ENCODE data around the gene PPM1H.
"Not testable (repeated sequence)": the region's sequence is repeated elsewhere in the genome, so short reads cannot be mapped to it uniquely, and the experiment has no call there.

The PPM1H gene

DNA sequence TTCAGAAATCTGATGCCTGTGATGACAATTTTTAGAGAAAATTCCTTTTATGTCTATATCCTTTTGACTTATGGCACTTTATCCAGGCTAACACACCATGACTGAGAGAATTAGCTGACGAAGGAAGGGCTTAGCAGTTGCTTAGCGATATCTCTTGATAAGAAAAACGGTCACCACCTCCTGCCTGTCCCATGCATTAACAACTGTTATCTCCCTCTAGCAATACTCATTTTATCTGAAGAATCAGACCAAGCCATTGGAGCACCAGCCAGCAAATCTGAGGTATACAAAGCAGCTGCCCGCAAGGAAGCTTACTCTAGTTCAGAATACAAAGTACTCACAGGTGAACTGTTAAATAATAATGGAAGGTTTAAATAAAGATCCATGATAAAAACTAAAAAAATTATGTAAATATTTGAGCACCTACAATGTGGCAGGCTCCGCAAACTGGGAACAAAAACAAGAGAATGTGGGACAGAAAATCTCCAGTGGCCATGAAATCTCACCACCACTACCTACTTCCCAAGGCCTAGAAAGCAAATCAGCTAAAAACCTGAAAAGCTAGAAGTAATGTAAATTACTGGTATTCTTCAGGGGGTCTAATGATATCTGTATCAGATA lies 24.3 kb downstream of the PPM1H start:
- no peak for DNase-seq (ENCODE audit: extremely low read depth in 1 of 2, low read depth in 1 of 2)

DNA sequence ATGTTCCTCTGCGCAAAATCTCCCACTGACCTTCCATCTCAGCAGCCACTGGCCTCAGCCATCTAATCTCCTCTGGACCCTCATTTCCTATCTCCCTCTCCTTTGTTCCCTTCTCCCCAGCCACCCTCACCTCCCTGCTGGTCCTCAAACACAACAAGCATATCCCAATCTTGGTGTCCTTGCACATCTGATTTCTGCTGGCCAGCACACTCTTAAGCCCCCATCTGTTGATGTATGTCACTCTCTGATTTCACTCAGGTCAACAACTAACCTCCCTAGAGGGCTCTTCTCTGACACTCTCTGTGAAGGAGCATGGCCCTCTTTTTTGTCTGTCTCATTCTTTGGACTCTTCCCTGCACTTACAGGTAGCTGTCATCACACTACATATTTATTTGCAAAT lies 25.6 kb downstream of the PPM1H start:
- DNase-seq (ENCODE audit: extremely low read depth in 1 of 2, low read depth in 1 of 2) = no peak

DNA sequence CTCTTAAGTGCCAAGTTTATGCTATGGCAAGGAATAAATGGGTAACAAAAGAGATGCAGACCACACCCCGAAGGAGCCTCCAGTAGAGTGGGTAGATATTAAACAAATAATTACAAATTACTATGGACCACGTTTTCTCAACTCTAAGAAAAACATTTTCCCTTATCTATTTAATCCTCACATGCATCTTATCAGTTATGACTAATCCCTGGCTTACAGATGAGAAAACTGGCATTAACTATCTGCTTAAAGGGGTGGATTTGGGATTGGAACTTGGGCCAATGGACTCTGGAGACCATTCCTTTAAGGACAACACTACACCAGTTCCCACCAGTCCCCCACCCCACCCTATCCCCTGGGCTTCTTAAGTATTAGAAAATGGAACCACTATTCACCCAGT lies 26.3 kb downstream of the PPM1H start:
- no peak for DNase-seq (ENCODE audit: extremely low read depth in 1 of 2, low read depth in 1 of 2)

DNA sequence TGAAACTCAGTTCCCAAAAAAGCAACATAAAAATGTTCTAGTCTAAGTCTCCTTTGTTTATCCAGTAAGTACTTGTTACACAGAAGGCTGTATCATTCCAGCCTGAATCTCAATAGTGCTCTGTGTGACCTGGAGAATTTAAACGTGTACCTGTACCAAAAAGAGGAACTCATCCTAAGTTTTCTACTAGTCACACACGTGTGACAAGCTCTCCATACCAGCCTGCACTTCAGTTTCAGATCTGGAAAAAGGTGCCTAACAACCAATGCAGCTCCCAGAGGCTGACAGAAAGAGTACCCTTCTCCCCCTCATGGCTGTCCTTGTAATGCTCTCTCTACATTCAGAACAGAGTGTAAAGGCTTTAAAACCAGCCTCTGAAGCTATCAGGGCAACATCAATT lies 27.4 kb downstream of the PPM1H start:
- DNase-seq (ENCODE audit: extremely low read depth in 1 of 2, low read depth in 1 of 2) = no peak

DNA sequence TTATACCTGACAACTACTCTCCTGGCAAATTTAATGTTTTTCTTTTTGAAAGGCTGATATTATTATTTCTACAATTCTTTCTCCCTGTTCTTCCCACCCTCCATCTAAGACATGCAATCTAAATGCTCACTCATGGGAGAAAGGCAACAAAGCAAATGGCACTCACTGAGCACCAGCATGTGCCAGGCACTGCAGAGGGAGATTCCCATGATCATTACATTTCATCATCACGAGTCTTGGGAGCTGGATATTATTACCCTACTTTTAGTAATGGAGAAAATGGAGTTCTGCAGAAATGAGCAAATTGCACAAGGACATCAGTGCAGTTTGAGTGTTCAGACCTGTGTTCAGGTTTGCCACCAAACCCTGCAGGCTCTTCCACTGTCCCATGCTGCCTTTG lies 27.9 kb downstream of the PPM1H start:
- no peak for DNase-seq (ENCODE audit: extremely low read depth in 1 of 2, low read depth in 1 of 2)

DNA sequence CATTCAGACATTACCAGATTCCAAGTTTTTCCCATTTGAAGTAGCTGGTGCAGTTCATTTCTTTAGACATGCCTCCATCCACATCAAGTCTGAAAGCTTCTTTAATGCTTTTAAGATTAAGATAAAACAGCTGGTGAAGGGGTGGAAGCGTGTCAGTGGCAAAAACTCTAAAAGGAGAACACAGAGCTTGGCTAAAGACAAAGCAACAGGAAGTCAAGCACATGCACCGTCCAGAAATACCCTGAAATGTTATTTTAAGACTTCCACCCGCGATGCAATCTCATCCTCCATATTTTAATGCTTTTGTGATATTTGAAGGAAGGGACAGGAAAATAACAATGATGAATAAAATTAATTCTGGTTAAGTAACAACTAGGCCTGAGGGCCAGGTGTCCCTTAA lies 31.8 kb downstream of the PPM1H start:
- DNase-seq (ENCODE audit: extremely low read depth in 1 of 2, low read depth in 1 of 2) = no peak

DNA sequence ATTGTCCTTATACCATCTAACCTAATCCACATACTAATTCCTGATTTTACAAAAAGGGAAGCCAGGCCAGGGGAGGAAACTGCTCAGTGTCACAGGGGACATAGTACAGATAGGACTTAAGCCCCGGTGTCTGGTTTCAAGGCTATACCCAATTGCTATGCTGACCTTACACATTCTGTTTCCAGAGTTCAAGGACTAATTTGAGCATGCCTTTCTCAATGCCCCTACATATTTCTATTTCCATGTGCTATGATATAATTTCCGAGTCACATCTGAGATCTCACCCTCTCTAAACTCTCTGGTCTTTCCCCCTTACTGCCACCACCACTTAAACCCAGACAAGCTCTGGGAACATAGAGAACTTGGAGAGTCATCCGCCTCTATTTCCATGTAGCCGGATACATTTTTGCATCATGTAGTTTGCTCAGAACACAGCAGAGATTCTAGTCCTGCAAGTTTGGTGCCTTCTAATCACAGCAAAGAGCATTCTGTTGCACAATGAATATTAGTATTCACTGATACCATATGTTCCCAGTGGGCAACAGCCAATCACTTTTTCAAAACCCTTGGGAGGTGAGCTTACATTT lies 34.2 kb downstream of the PPM1H start:
- no peak for DNase-seq (ENCODE audit: extremely low read depth in 1 of 2, low read depth in 1 of 2)

DNA sequence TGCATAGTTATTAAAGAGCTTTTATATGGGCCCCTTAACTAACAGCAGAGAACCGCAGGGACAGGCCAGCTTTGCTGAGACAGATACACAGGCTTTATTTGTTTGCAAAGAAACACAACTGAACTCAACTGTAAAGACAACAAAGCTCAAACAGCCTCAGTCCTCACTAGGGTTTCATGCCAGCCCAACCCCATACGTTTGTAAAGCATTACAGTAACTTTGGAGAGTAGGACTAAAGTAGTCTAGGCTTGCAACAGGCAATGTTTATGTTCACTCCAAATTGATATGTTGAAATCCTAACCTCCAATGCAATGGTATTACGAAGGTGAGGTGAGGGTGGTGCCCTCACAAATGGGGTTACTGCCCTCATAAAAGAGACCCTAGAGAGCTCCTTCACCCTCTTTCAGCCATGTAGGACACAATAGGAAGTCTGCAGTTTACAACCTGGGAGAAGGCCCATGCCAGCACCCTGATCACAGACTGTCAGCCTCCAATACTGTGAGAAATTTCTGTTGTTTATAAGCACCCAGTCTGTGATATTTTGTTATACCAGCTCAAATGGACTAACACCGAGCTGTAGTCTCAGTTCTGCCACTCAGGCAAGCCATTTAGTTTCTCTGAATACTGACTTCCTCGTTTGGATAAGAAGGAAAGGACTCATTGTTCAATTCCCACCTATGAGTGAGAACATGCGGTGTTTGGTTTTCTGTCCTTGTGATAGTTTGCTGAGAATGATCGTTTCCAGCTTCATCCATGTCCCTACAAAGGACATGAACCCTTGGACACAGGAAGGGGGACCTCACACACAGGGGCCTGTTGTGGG lies 35.2 kb downstream of the PPM1H start:
- DNase-seq (ENCODE audit: extremely low read depth in 1 of 2, low read depth in 1 of 2) = no peak

DNA sequence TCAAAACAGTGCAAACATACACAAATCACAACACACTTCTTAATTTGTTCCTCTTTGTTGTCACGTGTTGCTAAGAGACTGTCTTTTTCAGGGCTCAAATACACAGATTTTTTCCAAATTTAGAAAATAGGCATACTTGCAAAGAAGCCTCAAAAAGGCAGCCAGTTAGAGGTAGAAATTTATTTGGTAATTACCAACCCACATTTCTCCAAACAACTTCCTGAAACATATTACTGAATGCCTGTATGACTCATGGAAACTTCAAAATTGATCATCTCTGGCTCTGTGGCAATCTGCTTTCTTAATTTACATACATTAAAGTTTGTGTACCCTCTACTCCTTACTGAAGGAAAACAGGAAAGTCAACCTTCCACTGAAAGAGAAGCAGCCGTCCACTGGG lies 36.4 kb downstream of the PPM1H start:
- no peak for DNase-seq (ENCODE audit: extremely low read depth in 1 of 2, low read depth in 1 of 2)

DNA sequence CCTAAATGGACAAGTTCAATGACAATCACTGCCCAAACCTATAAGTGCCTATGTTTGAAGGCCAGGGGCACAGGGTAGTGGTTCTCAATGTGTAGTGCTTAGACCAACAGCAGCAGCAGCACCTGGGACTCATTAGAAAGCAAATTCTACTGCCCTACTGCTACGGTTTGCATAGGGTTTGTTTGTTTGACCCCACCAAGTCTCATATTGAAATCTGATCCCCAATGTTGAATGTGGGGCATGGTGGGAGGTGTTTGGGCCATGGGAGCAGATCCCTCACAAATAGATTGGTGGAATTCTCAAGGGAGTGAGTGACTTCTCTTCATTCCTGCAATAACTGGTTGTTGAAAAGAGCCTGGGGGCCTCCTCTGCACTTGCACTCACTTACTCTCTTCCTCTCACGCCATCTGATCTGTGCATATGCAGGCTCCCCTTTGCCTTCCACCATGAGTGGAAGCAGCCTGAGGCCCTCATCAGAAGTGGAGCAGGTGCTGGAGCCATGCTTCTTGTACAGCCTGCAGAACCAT lies 39.5 kb downstream of the PPM1H start:
- DNase-seq (ENCODE audit: extremely low read depth in 1 of 2, low read depth in 1 of 2) = no peak

DNA sequence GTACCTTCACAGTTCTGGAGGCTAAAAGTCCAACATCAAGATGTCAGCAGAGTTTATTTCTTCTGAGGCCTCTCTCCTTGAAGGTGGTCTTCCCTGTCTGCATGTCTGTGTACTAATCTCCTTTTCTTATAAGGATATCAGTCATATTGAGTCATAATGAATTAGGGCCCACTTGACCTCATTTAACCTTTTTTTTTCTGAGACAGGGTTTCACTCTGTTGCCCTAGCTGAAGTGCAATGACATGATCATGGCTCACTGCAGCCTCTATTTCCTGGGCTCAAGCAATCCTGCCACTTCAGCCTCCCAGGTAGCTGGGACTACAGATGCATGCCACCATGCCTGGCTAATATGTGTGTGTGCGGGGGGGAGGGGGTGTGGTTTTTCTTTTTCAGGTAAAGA lies 41.7 kb downstream of the PPM1H start:
- DNase-seq (ENCODE audit: extremely low read depth in 1 of 2, low read depth in 1 of 2) = no peak

DNA sequence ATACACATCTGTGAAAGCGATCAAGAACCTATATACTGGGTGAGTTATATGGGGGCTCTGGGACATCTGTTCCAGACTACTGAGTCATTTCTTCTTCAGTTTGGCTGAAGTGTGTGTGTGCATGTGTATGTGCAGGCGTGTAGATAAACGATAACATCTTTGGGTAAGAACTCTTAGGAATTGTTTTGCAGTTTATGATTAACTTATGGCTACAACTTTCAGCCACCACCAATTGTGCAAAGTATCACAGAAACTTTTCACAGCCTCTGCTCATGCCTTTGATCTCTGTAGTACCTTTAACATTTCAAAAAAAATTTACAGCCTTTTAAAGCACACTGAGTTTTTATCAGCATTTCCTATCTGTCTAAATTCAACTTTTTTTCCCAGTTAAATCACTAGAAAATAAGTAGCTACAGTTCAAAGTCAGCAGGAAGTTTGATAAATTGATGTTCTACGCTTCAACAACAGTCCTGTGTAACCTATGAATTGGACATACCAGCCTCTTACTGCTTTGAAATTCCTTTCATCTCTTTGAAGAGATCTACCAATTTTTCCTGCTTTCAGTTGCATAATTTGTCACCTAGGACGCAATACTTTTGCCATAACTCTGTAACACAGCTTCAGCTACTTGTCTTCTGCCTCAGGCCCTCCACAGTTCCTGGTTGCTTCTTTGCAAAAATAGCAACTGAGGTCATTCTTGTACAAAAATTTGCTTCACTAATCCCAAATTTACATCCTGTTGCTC lies 43.0 kb downstream of the PPM1H start:
- DNase-seq (ENCODE audit: extremely low read depth in 1 of 2, low read depth in 1 of 2) = no peak

DNA sequence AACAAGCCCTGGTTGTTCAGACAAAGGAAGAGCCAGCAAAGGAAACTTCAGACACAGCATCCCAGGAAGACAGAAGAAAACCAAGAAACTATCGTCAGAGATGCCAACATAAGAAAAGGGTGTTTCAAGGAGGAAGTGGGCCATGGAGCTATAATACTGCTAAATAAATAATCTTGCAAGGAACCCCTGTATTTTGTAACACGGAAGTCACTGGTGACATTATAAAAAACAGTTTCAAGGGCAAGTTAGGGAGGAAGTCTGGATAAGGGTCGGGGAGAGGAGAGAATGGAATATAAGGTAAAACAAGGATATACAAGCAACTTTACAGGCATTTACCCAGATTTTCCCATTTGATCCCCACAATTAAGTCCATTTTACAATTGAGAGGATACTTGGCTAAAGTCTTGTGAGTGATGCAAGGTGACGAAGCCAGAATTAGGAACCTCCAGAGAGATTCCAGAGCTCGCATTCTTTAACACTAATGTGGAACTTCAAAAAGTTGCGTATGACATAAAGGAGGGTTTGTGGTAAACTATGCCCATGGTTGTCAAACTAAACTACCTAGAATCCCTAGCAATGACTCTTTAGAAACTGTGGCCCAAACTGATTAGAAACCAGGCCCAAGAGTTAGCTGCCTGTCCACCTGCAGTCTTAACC lies 46.4 kb downstream of the PPM1H start:
- DNase-seq (ENCODE audit: extremely low read depth in 1 of 2, low read depth in 1 of 2) = no peak

DNA sequence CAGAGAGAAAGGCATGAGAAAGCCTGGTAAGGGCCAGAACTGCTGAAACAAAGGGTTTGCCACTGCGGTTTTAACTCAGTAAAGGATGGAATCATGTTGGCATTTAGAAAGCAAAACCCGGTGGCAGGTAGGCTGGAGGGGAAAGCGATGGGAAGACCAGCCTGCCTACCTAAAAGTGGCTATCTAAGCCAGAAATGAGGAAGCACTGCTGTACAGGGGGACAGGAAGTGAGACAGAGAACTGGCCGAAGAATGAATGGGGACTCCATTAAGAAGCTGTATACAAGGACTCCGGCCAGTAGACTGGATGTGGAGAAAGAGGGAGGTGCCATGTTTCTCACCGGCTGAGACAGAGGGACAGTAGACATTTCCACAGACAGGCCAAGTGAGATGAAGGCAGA lies 48.2 kb downstream of the PPM1H start:
- DNase-seq (ENCODE audit: extremely low read depth in 1 of 2, low read depth in 1 of 2) = no peak

DNA sequence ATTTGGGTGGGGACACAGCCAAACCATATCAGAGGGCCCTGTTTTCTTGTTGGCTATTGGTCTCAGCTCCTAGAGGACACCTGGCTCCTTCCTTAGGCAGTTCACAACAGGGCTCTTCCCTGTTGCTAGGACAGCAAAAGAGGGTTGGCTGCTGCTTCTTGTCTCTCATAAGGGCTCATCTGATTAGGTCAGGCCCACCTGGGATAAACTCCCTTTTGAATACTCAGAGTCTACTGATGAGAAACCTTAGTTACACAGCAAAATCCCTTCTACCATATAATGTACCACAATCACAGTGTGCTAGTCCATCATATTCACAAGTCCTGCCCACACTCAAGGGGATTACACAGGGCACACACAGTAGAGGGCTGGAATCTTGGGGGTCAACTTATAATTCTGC lies 49.7 kb downstream of the PPM1H start:
- no peak for DNase-seq (ENCODE audit: extremely low read depth in 1 of 2, low read depth in 1 of 2)

DNA sequence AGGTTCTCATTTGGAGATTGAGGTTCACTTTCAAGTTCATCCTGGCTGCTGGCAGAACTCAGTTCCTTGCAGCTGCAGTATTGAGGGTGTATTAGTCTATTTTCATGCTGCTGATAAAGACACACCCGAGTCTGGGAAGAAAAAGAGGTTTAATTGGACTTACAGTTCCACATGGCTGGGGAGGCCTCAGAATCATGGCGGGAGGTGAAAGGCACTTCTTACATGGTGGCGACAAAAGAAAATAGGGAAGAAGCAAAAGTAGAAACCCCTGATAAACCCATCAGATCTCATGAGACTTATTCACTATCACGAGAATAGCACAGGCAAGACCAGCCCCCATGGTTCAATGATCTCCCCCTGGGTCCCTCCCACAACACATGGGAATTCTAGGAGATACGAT lies 50.1 kb downstream of the PPM1H start:
- DNase-seq (ENCODE audit: extremely low read depth in 1 of 2, low read depth in 1 of 2) = not testable (repeated sequence)

DNA sequence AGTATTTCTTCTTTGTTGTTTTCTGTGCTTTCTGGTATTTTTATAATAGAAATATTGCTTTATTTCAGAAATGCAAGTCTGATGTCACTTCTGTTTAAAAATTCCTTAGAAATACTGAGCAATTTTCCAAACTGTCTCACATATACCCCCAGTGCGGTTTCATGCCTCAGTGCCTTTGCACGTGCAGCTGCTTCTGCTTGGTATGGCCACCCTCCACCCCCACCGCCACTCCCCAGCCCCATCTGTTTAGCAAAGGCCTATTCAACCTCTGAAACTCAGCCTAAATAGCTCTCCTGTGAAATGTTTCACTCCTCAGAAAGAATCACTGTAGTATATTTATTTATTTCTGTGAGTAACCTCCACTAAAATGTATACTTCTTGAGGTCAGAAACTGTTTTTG lies 52.3 kb downstream of the PPM1H start:
- DNase-seq (ENCODE audit: extremely low read depth in 1 of 2, low read depth in 1 of 2) = no peak

DNA sequence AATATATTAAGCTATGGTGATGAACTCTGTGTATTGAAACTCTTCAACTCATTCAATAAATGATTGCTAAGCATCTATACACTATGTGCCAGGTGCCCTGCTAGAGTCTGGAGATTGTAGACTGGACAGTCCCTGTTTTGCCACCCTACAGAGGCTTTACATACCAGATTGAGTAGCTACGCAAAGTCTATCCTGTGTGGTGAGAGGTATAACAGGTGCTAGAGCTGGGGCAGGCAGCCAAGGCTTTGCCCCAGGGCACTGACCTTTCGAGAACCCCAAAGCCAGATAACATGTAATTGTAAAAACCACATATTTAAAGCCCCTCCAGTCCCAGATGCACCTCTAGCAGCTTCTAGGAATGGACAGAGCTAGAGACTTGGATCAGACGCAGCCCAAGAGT lies 52.8 kb downstream of the PPM1H start:
- no peak for DNase-seq (ENCODE audit: extremely low read depth in 1 of 2, low read depth in 1 of 2)

DNA sequence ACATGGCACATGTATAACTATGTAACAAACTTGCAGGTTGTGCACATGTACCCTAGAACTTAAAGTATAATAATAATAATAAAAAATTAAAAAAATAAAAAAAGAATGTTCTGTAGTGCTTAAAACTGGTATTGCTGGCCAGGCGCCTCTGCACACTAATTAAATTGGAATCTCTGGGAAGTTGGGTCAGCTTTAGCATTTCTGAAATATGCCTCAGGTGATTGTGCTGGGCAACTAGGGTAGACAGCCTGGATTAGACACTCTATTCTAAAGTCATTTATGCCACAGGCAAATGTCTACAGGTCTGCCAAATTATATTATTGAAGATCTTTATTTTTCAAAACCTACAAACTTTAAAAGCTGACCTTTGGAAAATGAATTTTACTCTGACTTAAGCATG lies 55.3 kb downstream of the PPM1H start:
- no peak for DNase-seq (ENCODE audit: extremely low read depth in 1 of 2, low read depth in 1 of 2)

DNA sequence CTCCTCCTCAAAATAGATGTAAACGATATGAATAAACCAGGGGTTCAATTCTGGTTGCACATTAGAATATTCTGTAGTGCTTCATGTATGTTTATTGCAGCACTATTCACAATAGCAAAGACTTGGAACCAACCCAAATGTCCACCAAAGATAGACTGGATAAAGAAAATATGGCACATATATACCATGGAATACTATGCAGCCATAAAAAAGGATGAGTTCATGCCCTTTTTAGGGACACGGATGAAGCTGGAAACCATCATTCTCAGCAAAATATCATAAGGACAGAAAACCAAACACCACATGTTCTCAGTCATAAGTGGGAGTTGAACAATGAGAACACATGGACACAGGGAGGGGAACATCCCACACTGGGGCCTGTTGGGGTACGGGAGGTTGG lies 55.7 kb downstream of the PPM1H start:
- DNase-seq (ENCODE audit: extremely low read depth in 1 of 2, low read depth in 1 of 2) = not testable (repeated sequence)

DNA sequence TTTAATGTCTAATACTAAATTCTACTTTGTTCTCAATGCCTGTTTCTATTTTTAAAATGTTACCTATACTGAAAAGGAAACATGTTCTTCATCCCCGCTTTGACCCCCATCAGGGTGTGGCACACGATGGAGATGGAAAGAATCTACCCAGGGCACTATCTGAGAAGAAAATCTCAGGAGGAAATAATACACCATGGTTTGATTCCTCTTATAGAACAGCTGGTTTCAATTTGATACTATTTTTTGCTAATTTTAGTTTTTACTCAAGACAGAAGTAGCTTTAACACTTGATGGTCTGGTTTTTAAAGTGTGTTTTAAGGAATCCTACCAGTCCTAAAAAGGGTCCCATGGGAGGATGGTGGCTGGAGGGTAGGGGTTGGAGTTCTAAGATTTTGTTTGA lies 56.7 kb downstream of the PPM1H start:
- DNase-seq (ENCODE audit: extremely low read depth in 1 of 2, low read depth in 1 of 2) = no peak

Measured in activated CD8-positive, alpha-beta memory T cell treated with anti-CD3 and anti-CD28 coated beads for 1 hour (primary cell).